HG03439 (cell line): ENCODE data around the gene TBPL1.
"Not testable (repeated sequence)": the region's sequence is repeated elsewhere in the genome, so short reads cannot be mapped to it uniquely, and the experiment has no call there.

ENCODE experiments used
- ATAC-seq: cut with Tn5 transposase; IDR thresholded peaks from one replicate; pipeline ENCODE4 v1.9.1; 2021; ENCODE audit warnings: mild to moderate bottlenecking, moderate library complexity; ENCODE audit not compliant: unreplicated experiment

TBPL1 gene

GRCh38 chr6:133953634-133954415 lies 801 bp downstream of the TBPL1 start:
- no peak for ATAC-seq

- no peak for ATAC-seq
These were observed 1.9 kb downstream of the TBPL1 start for GRCh38 chr6:133954657-133955576.

- no peak for ATAC-seq
These were observed 2.8 kb downstream of the TBPL1 start for GRCh38 chr6:133955582-133956415.

GRCh38 chr6:133956416-133957049 lies 3.5 kb downstream of the TBPL1 start:
- ATAC-seq = no peak

- ATAC-seq = no peak
These were observed 4.2 kb downstream of the TBPL1 start for GRCh38 chr6:133957227-133957626.

- ATAC-seq = no peak
These were observed 4.8 kb downstream of the TBPL1 start for GRCh38 chr6:133957780-133958242.

GRCh38 chr6:133958791-133959190 lies 5.8 kb downstream of the TBPL1 start:
- ATAC-seq = no peak

GRCh38 chr6:133959667-133960368 lies 6.8 kb downstream of the TBPL1 start:
- ATAC-seq = no peak

GRCh38 chr6:133961831-133962230 lies 8.8 kb downstream of the TBPL1 start:
- no peak for ATAC-seq

- ATAC-seq = no peak
These were observed 11.0 kb downstream of the TBPL1 start for GRCh38 chr6:133964052-133964451.

- no peak for ATAC-seq
These were observed 11.7 kb downstream of the TBPL1 start for GRCh38 chr6:133964702-133965101.

- ATAC-seq = no peak
These were observed 12.9 kb downstream of the TBPL1 start for GRCh38 chr6:133965817-133966360.

GRCh38 chr6:133966654-133967329 lies 13.8 kb downstream of the TBPL1 start:
- peak; percentile 68 for ATAC-seq

GRCh38 chr6:133967347-133967746 lies 14.3 kb downstream of the TBPL1 start:
- ATAC-seq = no peak

GRCh38 chr6:133967835-133968234 lies 14.8 kb downstream of the TBPL1 start:
- not testable (repeated sequence) for ATAC-seq

- no peak for ATAC-seq
These were observed 16.4 kb downstream of the TBPL1 start for GRCh38 chr6:133969285-133969920.

- ATAC-seq = no peak
These were observed 16.9 kb downstream of the TBPL1 start for GRCh38 chr6:133969921-133970295.

- ATAC-seq = no peak
These were observed 18.8 kb downstream of the TBPL1 start for GRCh38 chr6:133971861-133972260.

- no peak for ATAC-seq
These were observed 19.4 kb downstream of the TBPL1 start for GRCh38 chr6:133972388-133972787.
